Bronchial epithelial cell (primary cell): ENCODE measurements around the gene PDSS2. TPM values are rescaled to one million over a fixed set of nuclear protein-coding genes. Genes with fewer than 3 reads are reported as not detected.

ENCODE experiments used
- DNase-seq: peaks from one replicate; pipeline ENCODE4 v3.0.0-alpha.2; 2010; ENCODE audit warnings: low read depth
- FAIRE-seq: peaks from 2 replicates; lab custom pipeline; 2011; peaks lifted over from hg19 to GRCh38; lab: Jason Lieb, UNC
- H3K27me3 ChIP-seq: 2 replicates; pipeline ENCODE4 v1.5.1; 2011; ENCODE audit warnings: low read length; ENCODE audit not compliant: control insufficient read depth, insufficient read depth
- H3K36me3 ChIP-seq: 2 replicates; pipeline ENCODE4 v1.5.1; 2011; ENCODE audit warnings: low read length; ENCODE audit not compliant: control insufficient read depth, insufficient read depth
- H3K4me3 ChIP-seq: 2 replicates; pipeline ENCODE4 v1.5.1; 2011; ENCODE audit warnings: mild to moderate bottlenecking, low read depth, low read length, control low read depth
- total RNA-seq: library from RNA; depleted of rRNA; stranded (reverse); fragments of >200 nt; gene quantifications from 2 replicates; pipeline ENCODE4 v1.2.1, GENCODE V29; 2014
- TF ChIP-seq, protein P1 (sequence below): IDR thresholded peaks from 2 replicates; pipeline ENCODE4 v1.5.1; 2011; ENCODE audit warnings: mild to moderate bottlenecking, moderate library complexity, low read length, control low read depth, inconsistent platforms; ENCODE audit not compliant: insufficient read depth, severe bottlenecking

PDSS2 gene, protein sequence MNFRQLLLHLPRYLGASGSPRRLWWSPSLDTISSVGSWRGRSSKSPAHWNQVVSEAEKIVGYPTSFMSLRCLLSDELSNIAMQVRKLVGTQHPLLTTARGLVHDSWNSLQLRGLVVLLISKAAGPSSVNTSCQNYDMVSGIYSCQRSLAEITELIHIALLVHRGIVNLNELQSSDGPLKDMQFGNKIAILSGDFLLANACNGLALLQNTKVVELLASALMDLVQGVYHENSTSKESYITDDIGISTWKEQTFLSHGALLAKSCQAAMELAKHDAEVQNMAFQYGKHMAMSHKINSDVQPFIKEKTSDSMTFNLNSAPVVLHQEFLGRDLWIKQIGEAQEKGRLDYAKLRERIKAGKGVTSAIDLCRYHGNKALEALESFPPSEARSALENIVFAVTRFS
- 8.2 and 18.2 TPM in 2 replicates for total RNA-seq

DNA sequence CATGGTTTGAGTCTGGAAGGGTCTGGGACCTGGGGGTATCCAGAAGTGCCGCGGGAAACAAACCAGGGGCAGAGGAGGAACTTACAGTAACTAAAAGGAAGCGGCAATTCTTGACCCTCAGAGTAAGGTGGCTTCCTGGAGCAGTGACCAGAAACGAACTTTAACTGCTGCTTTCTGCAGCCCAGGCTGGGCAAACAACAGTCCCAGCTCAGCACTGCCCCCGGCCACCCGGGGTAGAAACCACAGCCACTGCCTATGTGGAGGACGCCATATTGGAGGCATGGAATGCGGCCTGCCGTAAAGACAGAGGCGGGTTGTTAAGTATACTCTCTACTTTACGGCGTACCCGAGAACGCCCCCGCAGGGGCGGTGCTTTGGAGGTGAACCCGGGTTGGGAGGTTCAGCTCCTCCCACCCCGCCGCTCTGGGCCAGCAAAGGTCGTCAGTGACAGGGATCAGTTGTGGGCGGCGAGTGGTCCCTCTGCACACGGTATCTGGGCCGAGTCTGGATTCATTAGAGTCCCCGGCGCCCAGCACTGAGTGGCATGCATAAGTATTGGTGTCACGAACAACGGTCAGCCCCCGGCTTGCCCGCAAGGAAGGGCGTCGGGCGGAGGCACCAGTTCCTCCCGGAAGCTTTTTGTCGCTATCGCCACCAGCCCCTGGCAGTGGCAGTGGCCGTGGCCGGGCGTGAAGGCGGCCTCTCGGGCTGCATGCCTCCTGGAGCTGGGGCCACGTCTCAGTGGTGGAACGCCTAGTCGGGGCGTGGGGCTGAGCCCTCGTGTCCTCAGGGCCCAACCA, at the start of gene PDSS2:
PDSS2 (minus strand) TSS at position 282 of the 800 bp plus-strand sequence; CDS start at position 3, 279 bp downstream.
- peak; percentile 94 for DNase-seq
- Histone ChIP-seq H3K4me3 (peak within 1 kb of the TSS; percentile 80), H3K27me3 (no peaks in the 10 kb centered on the region), H3K36me3 (no peaks in the 10 kb centered on the region)
- TF ChIP-seq, protein P1, sequence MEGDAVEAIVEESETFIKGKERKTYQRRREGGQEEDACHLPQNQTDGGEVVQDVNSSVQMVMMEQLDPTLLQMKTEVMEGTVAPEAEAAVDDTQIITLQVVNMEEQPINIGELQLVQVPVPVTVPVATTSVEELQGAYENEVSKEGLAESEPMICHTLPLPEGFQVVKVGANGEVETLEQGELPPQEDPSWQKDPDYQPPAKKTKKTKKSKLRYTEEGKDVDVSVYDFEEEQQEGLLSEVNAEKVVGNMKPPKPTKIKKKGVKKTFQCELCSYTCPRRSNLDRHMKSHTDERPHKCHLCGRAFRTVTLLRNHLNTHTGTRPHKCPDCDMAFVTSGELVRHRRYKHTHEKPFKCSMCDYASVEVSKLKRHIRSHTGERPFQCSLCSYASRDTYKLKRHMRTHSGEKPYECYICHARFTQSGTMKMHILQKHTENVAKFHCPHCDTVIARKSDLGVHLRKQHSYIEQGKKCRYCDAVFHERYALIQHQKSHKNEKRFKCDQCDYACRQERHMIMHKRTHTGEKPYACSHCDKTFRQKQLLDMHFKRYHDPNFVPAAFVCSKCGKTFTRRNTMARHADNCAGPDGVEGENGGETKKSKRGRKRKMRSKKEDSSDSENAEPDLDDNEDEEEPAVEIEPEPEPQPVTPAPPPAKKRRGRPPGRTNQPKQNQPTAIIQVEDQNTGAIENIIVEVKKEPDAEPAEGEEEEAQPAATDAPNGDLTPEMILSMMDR = peak; percentile 65
- FAIRE-seq = no peak

DNA sequence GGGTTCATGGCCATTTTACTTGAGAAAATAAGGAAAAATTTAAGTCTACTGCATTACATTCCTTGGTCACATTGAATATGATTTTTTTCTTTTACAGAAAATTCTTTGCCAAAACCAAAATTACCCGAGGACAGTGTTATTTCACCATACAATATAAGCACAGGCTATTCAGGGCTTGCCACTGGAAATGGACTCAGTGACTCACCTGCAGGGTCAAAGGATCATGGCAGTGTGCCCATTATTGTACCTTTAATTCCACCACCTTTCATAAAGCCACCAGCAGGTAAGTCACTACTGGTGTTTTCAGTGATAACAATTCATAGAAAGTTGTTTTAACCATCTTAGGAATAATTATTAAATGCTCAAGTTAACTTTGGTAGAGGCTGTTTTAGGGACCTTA, 46.8 kb upstream of the PDSS2 start:
- TF ChIP-seq, protein P1 = no peak
- no peak for FAIRE-seq
- DNase-seq = peak; percentile 59
- no peak overlapping the region for H3K4me3 ChIP-seq
- no peaks in the 10 kb centered on the region for H3K36me3 ChIP-seq
- H3K27me3 ChIP-seq = no peaks in the 10 kb centered on the region

DNA sequence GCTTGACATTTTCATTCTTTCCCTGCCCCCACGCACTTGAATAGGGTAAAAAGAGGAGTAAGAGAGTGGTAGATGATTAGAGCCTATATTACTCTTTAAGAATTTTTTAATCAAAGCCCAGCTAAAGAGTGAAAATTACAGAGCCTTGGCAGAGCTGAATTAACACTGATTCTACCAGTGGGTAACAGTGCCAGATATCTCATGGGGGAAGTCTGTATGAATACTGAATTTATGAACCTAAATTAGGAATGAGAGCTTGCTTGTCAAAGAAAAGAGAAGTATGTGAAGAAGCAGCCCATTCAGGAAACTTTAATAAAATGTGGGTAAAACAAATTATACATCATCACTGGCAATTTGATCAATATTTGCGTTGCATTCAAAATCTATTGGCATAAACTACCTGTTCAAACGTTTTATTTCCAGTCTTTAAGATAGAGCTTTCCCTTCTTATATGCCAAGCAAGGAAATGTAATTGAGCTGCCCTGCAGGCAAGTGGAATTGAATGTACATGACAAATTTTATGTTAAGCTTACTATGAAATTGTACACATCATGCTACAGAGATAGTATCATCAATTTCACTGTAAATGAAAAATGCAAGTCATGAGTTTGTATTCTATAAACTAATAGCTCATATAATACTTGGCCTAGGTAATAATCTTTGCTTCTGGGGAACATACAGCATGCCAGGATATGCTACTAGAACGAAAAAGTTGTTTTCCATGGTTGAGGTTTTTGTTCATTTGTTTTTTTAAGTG, 45.1 kb upstream of the PDSS2 start:
- DNase-seq = no peak
- FAIRE-seq = no peak
- TF ChIP-seq, protein P1 = no peak
- Histone ChIP-seq H3K27me3 (no peaks in the 10 kb centered on the region), H3K36me3 (no peaks in the 10 kb centered on the region), H3K4me3 (no peak overlapping the region)

DNA sequence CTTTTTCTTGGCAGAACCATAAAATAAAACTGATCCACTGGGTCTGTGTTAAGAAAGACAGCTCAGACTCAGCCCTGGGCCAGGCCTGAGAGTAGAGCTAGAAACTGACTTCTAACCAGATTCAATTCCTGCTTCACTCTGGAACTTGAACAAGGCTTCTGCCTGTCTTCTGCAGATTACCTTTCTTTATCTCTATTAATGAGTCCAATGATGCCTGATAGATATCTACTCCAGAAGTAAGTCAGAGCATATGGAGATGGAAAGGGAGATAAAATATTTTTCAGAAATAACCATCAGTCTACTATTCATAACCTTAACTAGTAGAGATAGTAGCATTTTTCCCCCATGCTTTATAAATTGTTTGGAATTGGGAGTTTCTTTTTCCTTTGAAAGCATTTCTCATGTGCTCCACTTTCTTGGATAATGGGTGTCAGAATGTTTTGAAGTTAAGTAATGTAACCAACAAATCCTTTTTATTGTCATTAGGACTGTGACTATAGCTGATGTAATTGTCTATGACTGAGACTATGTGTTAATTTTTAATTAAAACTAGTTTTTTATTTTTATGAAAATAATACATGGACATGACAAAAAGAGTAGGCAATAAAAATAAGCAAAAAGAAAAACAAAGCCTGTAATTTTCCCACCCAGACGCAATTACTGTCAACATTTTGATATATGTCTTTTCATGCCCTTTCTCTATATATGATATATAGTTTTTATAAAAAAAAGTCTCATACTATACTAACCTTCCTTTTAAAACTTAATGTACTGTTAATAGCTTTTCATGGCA, 37.7 kb upstream of the PDSS2 start:
- H3K27me3 ChIP-seq = no peaks in the 10 kb centered on the region
- DNase-seq (no peak), FAIRE-seq (no peak)
- TF ChIP-seq, protein P1 = no peak
- H3K36me3 ChIP-seq = no peaks in the 10 kb centered on the region
- no peak overlapping the region for H3K4me3 ChIP-seq

DNA sequence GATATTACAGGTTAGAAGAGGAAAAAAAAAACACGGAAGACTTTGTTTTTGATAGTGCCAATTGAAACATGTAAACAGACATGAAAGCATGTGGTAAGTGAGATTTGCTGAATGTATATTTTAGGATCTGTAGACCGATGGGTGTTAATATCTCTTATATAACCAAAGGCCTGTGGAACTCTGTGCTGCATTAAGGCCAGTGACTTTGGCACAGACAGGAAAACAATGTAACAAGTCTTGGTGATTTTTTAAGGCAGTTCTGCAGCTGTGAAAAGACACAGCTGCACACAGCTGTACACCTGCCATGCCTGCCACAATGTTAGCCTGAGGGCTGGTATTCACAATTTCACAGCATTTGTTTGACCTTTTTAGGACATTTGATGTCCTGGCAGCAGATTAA, 36.6 kb upstream of the PDSS2 start:
- Histone ChIP-seq H3K36me3 (no peaks in the 10 kb centered on the region), H3K4me3 (no peak overlapping the region), H3K27me3 (no peaks in the 10 kb centered on the region)
- no peak for DNase-seq
- TF ChIP-seq, protein P1 = no peak
- no peak for FAIRE-seq
